GM21737 (cell line): Measurements from ENCODE around the gene MMEL1.

ENCODE experiments used
- ATAC-seq: cut with Tn5 transposase; IDR thresholded peaks from one replicate; pipeline ENCODE4 v1.9.1; 2021; ENCODE audit warnings: mild to moderate bottlenecking, moderate library complexity; ENCODE audit not compliant: unreplicated experiment

Gene MMEL1

DNA sequence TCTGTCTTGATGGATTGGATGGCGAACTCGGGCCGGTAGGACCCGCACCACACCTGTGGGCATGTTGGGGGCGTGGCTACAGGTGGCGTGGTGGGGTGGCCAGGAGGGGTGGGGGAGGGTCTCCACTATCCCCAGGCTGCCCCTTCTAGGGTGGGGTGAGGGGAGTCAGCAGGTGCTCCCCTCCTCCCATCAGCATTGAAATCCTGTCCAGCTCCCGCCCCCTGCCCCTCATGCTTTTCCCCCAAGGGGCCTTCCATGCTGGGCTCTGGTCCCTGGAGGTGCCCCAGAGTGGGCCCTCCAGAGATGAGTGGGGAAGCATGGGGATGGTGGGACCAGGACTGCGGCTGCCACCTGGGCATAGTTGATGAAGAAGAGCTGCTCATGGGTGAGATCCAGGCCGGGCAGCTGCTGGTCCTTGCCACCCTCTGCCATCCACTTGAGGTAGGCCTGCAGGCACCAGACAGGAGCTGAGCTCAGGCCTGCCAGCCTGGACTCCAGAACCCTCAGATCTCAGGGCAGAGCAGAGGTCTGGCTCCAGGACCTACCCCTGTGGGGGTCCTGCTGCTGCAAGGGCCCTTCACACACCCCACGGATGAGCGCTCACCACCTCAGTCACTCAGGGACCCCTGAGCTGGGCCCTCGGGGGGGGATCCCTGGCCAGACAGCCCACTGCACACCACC is 41.1 kb downstream of the MMEL1 start:
- ATAC-seq, result no peak

DNA sequence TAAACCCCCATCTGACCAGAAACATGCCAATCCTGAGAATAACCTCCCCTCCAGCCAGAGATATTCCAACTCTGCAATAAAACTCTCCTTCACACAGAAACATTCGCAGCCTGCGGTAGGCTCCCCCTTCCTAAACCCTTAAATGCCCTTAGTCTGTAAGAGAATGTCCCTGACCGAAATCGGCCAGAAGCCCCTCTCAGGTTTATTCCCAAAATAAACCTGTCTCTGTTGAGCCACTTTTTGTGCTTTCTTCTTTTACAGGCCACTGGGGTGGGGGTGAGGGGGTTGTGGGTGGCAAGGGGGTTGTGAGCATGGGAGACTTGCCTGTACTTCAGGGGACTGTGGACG is 41.6 kb downstream of the MMEL1 start:
- ATAC-seq, result no peak

DNA sequence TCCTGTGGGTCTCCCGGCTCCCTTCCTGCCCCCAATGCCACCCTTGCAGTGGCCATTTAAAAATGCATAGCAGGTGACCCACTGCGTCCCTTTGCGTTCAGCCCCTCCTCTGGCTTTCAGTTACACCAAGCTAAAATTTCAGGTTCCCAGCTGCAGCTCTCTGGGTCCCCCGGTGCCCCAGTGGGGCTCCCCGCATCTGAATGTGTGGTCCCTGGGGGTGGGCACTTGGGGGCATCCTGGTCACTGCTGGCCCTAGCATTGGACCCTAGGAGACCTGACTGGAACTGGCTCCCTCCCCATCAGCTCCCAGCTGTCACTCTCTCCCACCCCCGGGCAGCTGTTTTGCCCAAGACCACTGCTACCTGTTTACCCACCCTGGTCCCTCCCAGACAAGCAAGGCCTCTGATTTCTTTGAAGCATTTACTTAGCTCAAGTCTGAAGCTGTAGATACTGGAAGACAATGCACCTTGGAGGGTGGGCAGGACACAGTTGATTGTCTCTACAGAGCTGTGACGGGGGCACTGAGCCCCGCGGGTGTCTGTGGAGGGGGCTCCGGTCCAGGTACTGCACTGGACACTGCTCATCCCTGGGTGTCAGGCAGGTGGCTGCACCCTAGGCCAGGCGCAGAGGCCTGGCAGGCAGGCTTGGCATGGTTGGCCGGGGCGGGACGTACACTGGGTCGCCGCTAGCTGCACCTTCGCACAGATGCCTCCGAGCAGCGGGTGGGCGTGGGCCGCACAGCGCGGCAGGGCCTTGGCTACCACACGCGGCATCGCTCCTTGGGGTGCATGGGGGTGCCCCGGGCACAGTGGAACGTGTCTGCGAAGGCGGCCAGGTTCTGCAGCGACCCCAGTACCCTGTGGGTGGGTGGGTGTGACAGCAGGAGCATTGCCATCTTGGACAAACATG is 42.3 kb downstream of the MMEL1 start:
- no peak for ATAC-seq

DNA sequence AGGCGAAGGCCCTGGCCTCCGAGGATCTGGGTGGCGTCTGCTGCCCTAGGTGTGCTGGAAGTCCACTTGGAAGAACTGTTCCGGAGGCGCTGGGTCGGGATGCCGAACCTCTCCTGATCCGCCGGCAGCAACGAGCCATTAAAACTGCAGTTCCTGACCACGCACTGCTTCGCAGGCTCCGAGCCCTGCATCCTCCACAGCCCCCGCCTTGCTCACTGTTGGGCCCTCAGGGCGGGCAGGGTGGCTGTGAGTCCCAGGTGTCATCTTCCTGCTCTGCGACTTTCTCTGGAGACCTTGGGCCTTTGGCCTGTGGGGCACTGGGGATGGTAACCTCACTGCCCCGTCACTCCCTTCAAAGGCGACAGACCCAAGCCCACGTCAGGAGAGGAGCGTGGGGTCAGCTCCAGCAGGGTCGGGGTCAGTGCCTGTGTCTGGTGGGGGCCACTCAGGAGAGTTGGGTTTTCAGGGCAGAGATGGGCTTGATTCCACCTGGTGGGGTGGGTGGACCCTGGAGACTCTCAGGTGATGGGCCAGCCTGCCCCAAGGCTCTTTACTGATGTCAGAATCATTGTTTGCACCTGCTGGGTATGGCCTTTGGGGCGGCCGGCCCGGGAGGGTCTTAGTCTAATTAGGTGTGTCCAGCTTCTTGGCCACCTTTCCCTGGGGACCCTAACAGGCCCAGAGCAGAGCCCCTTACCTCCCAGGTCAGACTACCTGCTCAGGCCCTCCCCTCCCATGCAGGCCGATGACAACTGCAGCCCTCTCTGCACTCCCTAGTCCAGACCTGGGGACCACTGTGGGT is 43.2 kb downstream of the MMEL1 start:
- no peak for ATAC-seq

DNA sequence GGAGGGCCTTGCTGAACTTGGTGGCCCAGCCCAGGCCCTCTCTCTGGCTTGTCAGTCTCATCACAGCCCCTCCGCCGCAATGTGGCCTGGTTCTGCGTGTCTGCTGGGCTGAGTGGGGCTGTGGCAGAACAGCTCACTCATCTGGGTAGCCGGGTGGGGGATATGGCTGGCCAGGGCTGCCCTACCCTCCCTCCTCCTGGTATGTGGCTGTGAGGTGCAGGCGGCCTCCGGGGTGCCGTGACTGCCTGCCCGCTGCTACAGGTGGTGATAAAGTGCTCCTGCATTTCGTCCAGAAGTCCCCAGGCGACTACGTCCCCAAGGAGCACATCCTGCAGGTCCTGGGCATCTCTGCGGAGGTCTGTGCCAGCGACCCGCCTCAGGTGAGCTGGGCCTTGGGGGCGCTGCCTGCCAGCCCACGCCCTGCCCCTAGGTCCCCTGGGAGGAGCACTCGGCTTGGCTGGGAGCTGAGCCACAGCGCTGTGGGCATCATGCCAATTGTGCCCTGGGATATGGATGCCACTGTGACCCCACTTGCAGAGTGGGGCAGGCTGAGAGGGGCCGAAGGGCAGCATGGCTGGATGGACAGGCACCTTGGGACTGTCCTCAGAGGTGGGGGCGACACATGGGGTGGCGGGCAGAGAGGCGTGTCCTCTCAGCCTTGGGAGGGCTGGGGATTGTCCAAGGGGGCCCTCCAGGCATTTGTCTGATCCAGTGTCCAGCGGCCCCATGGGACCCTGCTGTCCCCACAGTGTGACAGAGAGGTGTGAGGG is 44.0 kb downstream of the MMEL1 start:
- ATAC-seq, result no peak

DNA sequence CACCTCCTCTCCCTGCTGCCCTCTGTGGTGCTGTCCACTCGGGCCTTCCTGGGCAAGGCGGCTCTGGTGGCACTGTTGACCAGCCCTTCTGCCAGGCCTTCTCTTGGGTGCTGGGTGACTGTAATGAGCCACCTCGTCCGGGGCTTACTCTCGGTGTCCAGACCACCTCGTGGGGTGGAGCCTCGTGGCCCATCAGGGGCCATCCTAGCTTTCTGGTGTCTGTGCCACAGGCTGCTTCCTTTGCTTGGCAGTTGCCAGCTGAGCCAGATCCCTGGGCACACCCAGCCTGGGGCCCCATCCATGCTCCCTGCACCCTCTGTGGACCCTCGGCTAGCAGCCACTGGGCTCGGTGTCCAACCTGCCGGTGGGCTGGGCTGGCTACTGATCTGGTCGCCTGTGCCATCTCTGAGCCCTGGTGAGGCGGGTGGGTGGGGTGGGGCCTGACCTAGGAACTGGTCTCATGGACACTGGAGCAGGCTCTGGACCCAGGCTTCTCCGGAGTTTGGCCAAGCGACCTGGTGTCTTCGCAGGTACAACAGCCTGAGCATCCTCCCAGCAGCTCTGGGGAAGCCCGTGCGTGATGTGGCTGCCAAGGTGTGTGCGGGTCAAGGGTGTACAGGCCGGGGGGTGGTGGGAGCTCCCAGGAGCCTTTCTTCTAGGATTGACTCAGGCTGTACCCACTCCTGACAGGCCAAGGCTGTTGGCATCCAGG is 44.8 kb downstream of the MMEL1 start:
- ATAC-seq, result no peak

DNA sequence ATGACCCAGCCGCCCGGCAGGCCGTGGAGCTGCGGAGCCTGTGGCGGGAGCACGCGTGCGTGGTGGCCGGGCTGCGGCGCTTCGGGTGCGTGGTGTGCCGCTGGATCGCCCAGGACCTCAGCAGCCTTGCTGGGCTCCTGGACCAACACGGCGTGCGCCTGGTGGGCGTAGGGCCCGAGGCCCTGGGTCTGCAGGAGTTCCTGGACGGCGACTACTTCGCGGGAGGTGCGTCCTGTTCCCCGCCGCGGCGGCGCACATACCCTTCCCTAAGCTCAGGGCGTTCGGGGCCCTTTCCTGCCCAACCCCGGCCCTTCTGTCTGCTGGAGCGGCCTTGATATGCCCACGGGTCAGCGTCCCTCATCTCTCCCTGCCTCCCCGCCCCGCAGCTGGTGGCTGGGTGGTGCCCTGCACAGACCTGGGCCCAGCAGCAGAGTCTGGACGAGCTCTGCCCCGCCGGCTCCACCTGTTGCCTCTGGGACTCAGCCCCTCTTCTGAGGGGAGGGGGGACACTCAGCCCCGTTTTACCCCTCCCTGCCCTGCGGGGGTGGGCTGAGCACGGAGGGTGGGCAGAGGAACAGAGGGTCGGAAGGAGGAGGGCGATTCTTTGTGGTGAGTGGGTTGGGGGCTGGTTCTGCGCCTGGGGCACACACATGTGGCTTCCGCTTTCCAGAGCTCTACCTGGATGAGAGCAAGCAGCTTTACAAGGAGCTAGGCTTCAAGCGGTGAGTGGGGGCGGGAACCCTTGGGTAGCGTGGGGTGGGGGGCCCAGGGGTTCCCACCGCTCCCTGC is 45.6 kb downstream of the MMEL1 start:
- ATAC-seq, result no peak

DNA sequence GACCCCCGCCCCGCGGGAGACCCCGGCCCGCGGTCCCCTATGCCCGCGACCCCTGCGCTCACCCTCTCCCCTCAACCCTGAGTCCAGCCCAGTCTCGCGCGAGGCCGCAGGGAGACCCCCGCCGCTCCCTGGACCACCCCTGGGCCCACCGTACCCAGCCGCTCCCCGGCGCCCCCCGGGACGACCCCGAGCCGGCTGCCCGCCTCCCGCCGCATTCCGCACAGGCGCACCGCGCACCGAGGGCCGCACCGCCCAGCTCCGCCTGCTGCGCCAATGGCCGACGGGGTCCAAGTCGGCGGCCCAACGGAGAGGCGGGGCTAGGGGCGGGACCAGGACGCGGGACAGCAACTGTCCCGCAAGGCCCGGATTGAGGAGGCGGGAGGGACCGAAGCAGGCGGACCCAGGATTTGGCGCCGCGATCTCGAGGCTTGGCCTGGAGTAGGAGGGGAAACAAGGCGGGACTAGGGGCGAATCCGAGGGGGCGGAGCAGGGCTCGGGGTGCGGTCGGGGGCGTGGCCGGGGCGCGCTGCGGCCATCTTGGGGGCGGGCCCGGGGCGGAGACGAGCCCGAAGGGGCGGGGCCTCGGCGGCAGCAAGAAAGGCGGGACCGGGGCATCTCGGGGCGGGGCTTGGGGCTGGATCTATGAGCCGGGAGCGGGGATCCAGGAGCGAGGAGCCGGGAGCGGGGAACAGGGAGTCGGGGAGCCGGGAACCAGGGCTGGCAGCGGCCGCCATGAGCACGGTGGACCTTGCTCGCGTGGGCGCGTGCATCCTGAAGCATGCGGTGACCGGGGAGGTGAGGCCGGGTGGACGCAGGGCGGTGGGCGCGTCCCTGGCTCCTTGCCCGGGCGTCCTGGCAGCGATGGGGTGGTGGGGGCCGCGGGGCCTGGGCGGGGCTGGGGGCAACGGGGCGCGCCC is 46.4 kb downstream of the MMEL1 start, which contains the start of gene PRXL2B:
Gene PRXL2B (plus strand): TSS at position 624 of the 917 bp plus-strand sequence. CDS start 109 bp downstream, at position 733.
- peak; percentile 61 for ATAC-seq

DNA sequence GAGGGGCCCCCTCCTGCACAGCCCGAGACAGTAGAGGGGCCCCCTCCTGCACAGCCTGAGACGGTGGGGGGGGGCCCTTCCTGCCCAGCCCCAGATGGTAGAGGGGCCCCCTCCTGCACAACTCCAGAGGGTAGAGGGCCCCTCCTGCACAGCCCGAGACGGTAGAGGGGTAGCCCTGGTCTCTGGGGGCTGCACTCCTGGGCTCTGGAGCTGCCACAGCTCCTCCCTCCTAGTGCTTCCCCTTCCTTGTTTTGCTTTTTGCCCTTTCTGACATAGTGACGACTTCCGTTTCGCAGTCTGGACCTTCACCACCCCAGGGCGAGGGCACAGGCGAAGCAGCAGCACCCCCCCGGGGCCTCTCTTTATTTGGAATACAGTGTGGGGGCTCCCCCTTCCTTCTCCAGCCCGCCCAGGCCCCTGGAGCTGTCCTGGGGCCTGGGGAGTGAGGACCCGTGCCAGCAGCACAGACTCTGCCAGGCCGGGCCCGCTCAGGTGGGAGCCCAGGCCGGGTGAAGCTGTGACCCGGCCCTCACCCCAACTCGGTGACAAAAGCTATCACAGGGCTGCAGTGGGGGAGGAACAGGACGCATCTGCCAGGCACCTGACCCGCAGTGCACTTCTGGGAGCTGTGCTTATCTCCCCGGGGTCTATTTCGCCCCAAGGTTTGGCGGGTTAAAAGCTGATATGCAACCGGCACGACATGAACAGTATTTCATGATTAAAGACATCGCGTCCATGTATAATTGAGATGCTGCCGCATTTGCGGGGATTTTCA is 47.3 kb downstream of the MMEL1 start:
- ATAC-seq, result peak; percentile 27

DNA sequence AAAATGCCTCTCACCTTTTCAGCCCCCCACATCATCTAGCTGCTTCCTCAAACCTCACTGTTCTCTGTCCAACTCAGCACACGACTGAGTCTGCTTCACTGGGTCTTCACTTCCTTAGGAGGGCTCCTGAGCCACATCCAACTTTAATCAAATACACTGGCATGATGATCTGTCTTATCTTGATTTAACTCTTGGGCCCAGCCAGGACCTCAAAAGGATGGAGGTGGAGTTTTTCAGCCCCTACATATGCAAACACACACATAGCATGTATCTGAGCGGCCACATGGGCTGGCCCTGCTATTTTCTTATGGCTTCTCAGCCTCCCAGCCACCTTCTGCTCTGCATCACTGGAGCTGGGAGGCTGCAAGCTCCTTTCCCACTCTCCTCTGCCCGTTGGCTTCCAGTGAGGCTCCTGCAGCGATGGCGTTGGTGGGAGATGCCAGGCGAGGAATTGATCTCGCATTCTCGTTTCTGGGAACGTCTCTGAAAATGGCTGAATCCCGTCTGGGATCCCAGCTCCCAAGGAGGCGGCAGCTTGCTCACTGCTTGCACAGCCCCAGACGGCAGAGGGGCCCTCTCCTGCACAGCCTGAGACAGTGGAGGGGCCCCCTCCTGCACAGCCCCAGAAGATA is 48.0 kb downstream of the MMEL1 start:
- no peak for ATAC-seq

DNA sequence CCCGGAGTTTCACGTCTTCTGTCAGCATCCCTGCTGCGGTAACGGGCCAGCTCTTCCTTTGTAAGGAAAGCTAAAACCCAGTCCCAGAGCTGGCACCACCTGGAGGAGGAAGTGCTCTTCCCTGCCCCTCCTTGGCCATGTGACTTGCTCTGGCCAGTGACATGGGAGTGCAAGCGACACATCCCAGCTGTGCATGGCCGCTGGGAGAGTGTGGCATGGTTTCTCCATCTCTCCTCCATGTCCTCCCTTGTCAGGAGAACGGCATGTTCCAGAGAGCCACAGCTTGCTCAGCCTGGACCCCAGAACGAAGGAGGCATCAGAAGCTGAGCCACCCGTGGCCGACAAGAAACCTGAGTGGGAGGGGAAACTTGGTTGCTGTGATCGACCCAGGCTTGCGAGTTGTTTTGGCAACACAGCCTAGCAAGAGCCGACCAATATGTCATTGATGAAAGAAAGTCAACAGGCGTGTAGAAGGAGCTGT is 48.9 kb downstream of the MMEL1 start:
- no peak for ATAC-seq

DNA sequence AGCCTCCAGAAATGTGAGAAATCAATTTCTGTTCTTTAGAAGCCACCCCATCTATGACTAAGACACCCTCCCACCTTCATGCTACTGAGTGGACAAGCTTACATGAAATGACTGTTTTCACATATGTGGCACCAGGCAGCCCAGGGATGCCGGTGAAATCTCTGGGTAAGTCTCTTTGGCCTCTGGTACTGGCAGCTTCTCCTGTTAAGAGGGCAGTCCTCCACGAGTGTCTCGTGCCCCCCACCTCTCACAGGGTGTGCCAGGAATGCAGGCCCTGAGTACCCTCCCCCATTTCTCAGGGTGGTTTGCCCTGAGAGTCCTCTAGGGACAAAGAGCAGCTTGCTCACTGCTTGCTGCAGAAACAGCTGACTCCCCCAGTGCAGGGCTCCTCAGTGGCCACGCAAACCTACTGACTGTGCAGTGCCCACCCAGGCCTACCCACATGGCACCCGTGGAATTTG is 49.5 kb downstream of the MMEL1 start:
- ATAC-seq, result no peak

DNA sequence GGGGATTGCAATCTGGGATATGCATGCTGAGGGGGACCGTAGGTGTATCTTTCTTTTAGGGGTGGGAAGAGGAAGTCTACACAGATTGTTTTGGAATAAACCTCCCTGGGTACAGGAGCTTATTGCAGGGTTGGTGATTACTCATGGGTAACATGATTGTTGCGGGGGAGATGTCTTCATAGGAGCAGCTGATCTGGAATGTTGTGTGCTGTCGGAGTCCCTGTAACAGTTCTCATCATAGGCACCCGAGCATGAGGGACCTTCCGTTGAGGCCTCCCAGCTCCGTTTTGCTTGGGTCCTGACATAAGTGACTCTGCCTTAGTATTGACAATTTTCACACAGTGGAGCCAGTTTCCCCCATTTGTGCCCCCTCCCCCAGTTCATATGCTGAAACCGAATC is 50.4 kb downstream of the MMEL1 start:
- ATAC-seq, result no peak

DNA sequence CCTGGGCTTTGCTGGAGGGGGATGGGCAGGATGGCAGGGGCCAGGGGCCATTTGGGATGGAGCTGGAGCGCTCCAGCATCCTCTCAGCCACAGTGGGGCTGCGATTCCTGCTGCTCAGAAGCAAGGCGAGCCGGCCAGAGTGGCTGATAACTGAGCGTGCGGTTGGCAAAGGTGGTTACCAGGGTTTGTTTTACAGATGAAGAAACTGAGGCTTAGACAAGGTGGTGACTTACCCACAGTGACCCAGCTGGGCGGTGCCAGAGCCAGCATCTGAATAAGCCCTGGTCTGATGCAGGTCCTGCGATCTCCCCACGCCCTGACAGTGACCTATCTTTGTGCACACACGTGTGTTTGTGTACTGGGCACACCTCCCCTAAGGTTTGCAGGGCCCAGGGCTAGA is 52.1 kb downstream of the MMEL1 start:
- ATAC-seq, result no peak

DNA sequence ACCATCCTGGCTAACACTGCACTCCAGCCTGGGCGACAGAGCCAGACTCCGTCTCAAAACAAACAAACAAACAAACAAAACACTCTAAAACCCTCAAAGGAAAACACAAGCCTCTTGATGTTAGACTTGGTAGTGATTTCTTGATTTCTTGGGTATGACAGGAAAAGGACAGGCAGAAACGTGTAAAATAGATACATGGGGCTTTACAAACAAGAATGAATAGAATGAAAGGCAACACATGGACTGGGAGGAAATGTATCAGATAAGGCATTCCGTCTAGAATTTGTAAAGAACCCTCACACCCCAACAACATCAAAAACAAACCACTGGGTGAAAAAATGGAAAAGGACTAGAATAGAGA is 54.1 kb downstream of the MMEL1 start:
- ATAC-seq, result no peak

DNA sequence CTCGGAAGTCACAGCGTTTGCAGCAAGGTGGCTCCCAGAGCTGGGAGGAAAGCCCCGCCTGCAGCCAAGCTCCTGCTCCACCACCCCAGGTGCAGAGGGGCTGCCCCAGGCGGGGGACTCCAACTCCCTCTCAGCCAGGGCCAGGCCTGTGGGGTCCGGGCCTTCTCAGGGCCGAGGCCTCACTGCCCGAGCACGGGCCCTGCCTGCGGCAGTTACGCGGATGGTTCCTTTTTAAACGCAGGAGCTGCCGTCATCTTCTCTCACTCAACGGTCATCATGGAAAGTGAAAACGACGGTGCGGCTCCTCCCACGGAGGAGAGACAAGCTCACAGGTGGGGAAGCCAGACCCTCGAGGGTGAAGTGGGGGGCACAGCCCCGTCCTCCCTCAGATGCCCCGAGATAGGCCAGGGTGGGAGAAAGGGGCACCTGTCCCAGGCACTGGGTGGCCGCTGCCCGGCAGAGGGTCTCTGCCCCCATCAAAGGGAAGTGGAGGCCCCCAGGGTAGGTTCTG is 55.2 kb downstream of the MMEL1 start:
- ATAC-seq, result peak; percentile 41
